NT2/D1 (cell line): Measurements from ENCODE around the gene CAV2.

ENCODE experiments used
- DNase-seq: peaks from one replicate; pipeline ENCODE4 v3.0.0-alpha.2; 2011; ENCODE audit warnings: low read depth, low spot score
- H3K27me3 ChIP-seq: 2 replicates; pipeline ENCODE4 v1.6.0; 2011; ENCODE audit warnings: mild to moderate bottlenecking; ENCODE audit not compliant: insufficient read length, insufficient read depth
- H3K36me3 ChIP-seq: 2 replicates; pipeline ENCODE4 v1.6.1; 2011; ENCODE audit warnings: mild to moderate bottlenecking, low read length, mixed read lengths; ENCODE audit not compliant: insufficient read depth, insufficient read length
- H3K4me1 ChIP-seq: 2 replicates; pipeline ENCODE4 v1.5.1; 2011; ENCODE audit not compliant: insufficient read depth, insufficient read length
- H3K4me3 ChIP-seq: 2 replicates; pipeline ENCODE4 v1.5.1; 2011; ENCODE audit warnings: low read depth; ENCODE audit not compliant: insufficient read length
- H3K9ac ChIP-seq: 2 replicates; pipeline ENCODE4 v1.6.0; 2011; ENCODE audit warnings: low read depth; ENCODE audit not compliant: insufficient read length
- H3K9me3 ChIP-seq: 2 replicates; pipeline ENCODE4 v1.5.1; 2011; ENCODE audit warnings: mild to moderate bottlenecking, low read length; ENCODE audit not compliant: insufficient read depth
- SUZ12 ChIP-seq: IDR thresholded peaks from 2 replicates; pipeline ENCODE4 v1.6.1; 2011; ENCODE audit not compliant: insufficient read length, insufficient read depth; ENCODE audit errors: extremely low read depth
- YY1 ChIP-seq: IDR thresholded peaks from 2 replicates; pipeline ENCODE4 v1.6.1; 2011; ENCODE audit not compliant: insufficient read length, insufficient read depth
- ZNF274 ChIP-seq: IDR thresholded peaks from 2 replicates; pipeline ENCODE4 v1.6.1; 2011; ENCODE audit warnings: mild to moderate bottlenecking, low read depth, low read length

CAV2 gene

DNA sequence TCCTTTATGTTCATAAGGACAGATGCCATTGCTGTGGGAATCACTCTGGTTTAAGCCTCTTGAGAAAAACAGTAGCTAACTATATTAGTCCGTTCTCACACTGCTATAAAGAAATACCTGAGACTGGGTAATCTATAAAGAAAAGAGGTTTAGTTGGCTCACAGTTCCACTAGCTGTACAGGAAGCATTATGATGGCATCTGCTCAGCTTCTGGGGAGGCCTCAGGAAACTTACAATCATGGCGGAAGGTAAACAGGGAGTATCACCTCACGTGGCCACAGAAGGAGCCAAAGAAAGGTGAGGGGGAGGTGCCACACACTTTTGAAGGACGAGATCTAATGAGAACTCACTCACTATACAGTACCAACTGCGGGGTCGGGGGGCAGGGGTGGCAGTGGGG lies 2.9 kb upstream of the CAV2 start:
- H3K4me1 ChIP-seq = peaks cover 4% of the 10 kb centered on the region
- H3K9ac ChIP-seq = no peak overlapping the region
- no peak for TF ChIP-seq ZNF274
- no peak for TF ChIP-seq YY1
- TF ChIP-seq SUZ12 = no peak
- no peaks in the 10 kb centered on the region for H3K36me3 ChIP-seq
- H3K9me3 ChIP-seq = no peaks in the 10 kb centered on the region
- no peak overlapping the region for H3K4me3 ChIP-seq
- no peak for DNase-seq
- peaks cover 21% of the 10 kb centered on the region for H3K27me3 ChIP-seq

DNA sequence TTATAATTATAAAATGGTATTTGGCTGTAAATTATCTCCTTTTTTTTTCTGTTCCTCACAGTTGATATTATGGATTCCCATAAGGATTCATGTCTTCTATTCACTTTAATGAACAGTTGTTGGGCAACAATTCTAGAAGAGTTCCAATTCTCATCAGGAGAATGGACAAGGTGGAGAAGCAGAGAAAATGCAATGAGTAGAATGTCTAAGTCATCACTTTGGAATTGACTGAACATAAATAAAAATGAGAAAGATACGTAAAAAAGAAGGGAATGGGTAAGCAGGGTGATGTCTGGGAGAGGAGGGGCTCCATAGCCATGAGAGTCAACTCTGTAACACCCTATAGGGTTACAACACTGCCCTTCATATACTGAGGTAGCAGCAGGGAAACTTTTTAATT lies 1.8 kb upstream of the CAV2 start:
- no peaks in the 10 kb centered on the region for H3K36me3 ChIP-seq
- H3K9me3 ChIP-seq = no peaks in the 10 kb centered on the region
- TF ChIP-seq YY1 = no peak
- TF ChIP-seq SUZ12 = no peak
- TF ChIP-seq ZNF274 = no peak
- H3K4me3 ChIP-seq = no peak overlapping the region
- no peak overlapping the region for H3K9ac ChIP-seq
- no peak for DNase-seq
- H3K4me1 ChIP-seq = peaks cover 4% of the 10 kb centered on the region
- H3K27me3 ChIP-seq = peaks cover 21% of the 10 kb centered on the region

DNA sequence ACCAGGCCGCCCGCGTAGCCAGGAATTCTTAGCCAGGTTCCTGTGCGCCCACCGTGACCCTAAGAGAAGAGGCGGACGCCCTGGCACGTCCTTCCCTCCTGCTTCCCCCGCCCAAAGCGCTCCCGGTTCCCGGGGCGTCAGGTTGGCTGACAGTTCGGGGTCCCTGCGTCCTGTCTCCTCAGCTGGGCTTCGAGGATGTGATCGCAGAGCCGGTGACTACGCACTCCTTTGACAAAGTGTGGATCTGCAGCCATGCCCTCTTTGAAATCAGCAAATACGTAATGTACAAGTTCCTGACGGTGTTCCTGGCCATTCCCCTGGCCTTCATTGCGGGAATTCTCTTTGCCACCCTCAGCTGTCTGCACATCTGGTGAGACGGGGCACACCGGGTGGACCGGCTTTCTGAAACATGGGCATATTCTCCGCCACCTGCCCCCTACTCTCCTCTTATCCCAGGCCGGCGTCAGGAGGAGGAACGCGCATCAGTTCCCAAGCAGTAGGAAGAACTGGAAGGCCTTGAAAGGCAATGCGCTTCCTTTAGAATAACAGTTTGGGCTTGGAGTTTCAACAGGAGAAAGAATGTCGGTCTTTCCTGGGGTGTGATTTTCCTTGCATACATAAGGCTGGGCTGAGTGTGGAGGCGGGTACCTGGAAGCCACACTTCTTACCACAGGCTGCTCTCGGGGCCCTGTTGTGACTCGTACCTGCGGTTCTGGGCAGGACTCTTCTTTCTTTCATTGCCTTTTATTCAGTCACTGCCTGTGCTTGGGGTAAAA lies 728 bp downstream of the CAV2 start:
- TF ChIP-seq YY1 (no peak), SUZ12 (no peak), ZNF274 (no peak)
- Histone ChIP-seq H3K4me1 (peaks cover 4% of the 10 kb centered on the region), H3K4me3 (peak overlapping the region; percentile 63), H3K9me3 (no peaks in the 10 kb centered on the region), H3K9ac (peak overlapping the region; percentile 79), H3K27me3 (peaks cover 21% of the 10 kb centered on the region), H3K36me3 (no peaks in the 10 kb centered on the region)
- no peak for DNase-seq

DNA sequence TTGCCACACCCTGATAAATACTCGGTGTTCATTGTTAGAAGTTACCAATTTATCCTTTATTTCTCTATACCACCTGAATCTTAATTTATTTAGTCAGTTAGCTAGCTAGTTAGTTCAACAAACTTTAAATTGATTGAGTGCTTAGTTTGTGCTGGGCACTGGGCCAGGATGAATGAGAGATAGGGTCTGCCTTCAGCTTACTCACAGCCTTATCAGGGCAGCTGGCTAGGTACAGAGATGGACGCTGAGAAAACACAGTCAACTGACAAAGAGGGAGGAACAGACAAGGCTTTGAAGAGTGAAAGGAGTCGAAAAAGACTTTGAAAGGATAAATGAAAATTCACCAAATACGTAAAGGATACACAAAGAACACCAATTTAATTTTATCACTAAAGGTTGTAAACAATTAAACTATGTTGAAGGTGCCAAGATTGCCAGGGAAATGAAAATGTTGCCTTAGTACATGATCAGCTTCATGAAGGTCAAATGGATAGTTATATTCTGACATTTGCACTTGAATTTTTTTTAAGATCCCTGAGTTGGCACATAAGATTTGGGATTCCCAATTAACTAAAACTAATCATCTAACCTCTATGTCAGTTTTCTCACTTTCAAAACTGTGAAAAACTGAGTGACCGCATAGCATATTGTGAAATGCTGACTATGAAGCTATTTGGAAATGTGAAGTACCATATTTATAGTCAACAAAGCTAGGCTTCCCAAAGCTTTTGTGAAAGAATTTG lies 2.1 kb downstream of the CAV2 start:
- Histone ChIP-seq H3K9me3 (0 out of 2 replicates have a peak, but pooled peaks cover 4% of the 10 kb centered on the region), H3K27me3 (peaks cover 21% of the 10 kb centered on the region), H3K4me1 (peaks cover 4% of the 10 kb centered on the region), H3K36me3 (peaks cover 8% of the 10 kb centered on the region), H3K9ac (no peak overlapping the region), H3K4me3 (no peak overlapping the region)
- no peak for DNase-seq
- TF ChIP-seq YY1 (no peak), ZNF274 (no peak), SUZ12 (no peak)

DNA sequence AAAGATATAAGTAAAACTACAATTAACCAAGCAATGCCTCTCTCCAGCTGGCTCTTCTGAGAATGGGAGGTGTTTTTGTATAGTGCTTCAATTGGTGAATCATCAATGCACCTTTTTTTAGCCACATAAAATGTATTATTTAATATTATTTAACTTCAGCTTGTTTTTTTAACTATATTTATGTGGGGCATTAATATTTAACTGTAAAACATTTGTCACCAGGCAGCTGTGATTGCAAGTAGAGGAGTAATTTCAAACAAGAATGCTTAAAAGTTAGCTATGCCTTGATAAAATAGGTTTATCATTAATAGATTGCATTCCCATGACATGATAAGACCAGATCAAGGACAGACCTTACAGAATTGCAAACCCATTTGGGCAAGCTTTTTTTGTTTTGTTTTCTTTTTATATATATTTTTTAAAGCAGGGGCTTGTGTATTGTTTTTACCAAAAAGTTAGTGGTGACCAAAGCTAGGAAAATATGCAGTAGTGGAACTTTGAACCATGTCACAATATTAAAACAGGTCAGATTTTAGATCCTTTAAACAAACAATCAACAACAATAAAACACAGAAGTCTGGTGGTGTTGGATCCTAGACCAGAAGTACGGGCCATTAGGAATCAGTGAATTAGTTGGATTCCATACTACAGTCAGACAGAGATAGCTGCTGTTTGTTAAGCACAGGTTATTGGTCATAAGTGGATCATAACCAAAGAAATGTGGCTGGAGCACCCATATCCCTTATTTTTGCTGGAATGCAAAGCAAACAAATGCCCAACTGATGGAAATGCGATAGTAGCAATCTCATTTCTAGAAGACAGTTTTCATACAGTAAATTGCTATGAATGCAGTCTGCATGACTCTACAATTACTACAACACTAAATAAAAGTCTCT lies 2.9 kb downstream of the CAV2 start:
- H3K36me3 ChIP-seq = peaks cover 12% of the 10 kb centered on the region
- no peak for DNase-seq
- TF ChIP-seq ZNF274 (no peak), YY1 (no peak), SUZ12 (no peak)
- H3K27me3 ChIP-seq = peaks cover 21% of the 10 kb centered on the region
- H3K4me3 ChIP-seq = no peak overlapping the region
- peaks cover 4% of the 10 kb centered on the region for H3K4me1 ChIP-seq
- 0 out of 2 replicates have a peak, but pooled peaks cover 4% of the 10 kb centered on the region for H3K9me3 ChIP-seq
- H3K9ac ChIP-seq = no peak overlapping the region

DNA sequence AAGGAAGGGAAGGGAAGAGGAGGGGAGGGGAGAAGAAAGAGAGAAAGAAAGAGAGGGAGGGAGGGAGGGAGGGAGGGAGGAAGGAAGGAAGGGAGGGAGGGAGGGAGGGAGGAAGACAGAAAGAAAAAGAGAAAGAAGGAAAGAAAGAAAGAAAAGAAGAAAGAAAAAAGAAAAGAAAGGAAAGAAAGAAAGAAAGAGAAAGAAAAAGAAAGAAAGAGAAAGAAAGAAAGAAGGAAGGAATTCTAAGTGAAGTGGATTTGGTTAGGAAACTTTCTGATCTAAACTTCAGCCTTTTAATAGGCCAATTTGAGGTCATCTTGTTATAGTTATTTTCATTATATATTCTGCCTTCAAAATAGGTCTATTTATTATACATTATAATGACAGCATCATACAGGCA lies 4.3 kb downstream of the CAV2 start:
- Histone ChIP-seq H3K4me3 (no peak overlapping the region), H3K27me3 (peaks cover 20% of the 10 kb centered on the region), H3K36me3 (peaks cover 12% of the 10 kb centered on the region), H3K9ac (no peak overlapping the region), H3K9me3 (0 out of 2 replicates have a peak, but pooled peaks cover 4% of the 10 kb centered on the region), H3K4me1 (peaks cover 3% of the 10 kb centered on the region)
- no peak for DNase-seq
- no peak for TF ChIP-seq ZNF274

DNA sequence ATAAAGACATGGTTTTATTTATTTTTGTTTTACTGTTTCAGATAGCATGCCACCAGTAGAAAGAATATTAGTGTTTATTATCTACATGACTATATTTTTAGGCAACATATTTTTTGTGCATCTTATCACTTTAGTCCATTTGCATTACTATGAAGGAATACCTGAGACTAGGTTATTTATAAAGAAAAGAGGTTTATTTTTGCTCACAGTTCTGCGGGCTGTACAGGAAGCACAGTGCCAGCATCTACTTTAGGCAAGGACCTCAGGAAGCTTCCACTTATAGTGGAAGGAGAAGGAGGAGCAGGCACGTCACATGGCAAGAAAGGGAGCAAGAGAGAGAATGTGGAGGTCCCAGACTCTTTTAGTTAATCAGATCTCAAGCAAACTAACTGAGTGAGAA lies 5.7 kb downstream of the CAV2 start:
- H3K4me3 ChIP-seq = no peak overlapping the region
- no peak for TF ChIP-seq YY1
- no peak for DNase-seq
- H3K4me1 ChIP-seq = no peaks in the 10 kb centered on the region
- H3K9me3 ChIP-seq = 0 out of 2 replicates have a peak, but pooled peaks cover 4% of the 10 kb centered on the region
- peaks cover 12% of the 10 kb centered on the region for H3K36me3 ChIP-seq
- no peak overlapping the region for H3K9ac ChIP-seq
- H3K27me3 ChIP-seq = peaks cover 14% of the 10 kb centered on the region
